WI38 (cell line): ENCODE results near the gene GLI1.
"Not testable (repeated sequence)": the region's sequence is repeated elsewhere in the genome, so short reads cannot be mapped to it uniquely, and the experiment has no call there.

Experiments
- H3K4me3 ChIP-seq: 2 replicates; pipeline ENCODE4 v1.5.1; 2011; ENCODE audit warnings: low read depth, mild to moderate bottlenecking, control low read depth, low read length
- TF ChIP-seq, protein P1 (sequence below): IDR thresholded peaks from 2 replicates; pipeline ENCODE4 v1.5.1; 2012; ENCODE audit warnings: low read depth, mild to moderate bottlenecking, control low read depth, low read length

The GLI1 gene

DNA sequence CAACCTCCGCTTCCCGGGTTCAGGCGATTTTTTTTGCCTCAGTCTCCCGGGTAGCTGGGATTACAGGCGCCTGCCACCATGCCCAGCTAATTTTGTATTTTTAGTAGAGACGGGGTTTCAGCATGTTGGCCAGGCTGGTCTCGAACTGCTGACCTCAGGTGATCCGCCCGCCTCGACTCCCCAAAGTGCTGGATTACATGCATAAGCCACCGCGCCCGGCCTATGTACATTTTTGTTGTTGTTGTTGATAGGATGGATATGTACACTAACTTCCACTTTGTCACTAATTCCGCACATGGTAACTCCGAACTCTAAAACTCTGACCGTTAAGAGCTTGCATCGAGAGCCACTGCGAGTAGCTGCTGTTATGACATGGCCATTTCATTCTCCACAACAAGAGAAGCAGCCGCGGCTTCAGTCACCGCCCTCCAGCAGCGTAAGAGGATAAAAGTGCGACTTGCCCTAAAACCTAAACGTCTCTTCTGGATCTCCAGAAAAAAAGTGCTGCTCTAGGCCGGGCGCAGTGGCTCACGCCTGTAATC is 27.5 kb downstream of the GLI1 start:
- TF ChIP-seq, protein P1, sequence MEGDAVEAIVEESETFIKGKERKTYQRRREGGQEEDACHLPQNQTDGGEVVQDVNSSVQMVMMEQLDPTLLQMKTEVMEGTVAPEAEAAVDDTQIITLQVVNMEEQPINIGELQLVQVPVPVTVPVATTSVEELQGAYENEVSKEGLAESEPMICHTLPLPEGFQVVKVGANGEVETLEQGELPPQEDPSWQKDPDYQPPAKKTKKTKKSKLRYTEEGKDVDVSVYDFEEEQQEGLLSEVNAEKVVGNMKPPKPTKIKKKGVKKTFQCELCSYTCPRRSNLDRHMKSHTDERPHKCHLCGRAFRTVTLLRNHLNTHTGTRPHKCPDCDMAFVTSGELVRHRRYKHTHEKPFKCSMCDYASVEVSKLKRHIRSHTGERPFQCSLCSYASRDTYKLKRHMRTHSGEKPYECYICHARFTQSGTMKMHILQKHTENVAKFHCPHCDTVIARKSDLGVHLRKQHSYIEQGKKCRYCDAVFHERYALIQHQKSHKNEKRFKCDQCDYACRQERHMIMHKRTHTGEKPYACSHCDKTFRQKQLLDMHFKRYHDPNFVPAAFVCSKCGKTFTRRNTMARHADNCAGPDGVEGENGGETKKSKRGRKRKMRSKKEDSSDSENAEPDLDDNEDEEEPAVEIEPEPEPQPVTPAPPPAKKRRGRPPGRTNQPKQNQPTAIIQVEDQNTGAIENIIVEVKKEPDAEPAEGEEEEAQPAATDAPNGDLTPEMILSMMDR: no peak
- peak overlapping the region; percentile 99; the same call in 1 of the 2 replicates for H3K4me3 ChIP-seq

DNA sequence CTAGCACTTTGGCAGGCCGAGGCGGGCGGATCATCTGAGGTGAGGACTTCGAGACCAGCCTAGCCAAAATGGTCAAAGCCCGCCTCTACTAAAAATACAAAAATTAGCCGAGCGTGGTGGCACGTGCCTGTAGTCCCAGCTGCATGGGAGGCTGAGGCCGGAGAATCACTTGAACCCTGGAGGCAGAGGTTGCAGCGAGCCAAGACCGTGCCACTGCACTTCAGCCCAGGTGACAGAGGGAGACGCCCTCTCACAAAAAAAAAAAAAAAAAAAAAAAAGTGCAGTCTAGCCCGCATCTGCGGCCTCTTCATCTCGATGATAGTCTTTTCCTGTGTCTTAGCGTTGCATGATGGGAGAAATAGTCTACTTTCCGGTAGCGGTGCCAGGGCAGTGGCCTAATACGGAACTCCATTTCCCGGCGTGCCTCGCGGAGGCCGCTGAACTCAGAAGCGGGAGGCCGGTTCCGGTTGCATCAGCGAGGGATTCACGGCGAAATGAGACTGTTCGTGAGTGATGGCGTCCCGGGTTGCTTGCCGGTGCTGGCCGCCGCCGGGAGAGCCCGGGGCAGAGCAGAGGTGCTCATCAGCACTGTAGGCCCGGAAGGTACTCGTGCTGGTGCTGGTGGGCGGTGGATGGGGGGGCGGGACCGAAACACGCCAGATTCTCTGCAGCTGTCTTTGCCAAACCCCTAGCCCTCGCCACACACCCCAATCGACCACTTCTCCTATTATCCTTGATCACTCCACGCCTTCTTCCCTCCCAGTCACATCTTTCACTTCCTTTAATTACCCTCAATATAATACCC is 28.2 kb downstream of the GLI1 start, which contains the start of gene MARS1:
TSS of gene MARS1 (plus strand) at position 472 of the 805 bp plus-strand sequence. CDS start at position 495, 23 bp downstream.
- H3K4me3 ChIP-seq: peak within 1 kb of the TSS; percentile 99
- TF ChIP-seq, protein P1: no peak

DNA sequence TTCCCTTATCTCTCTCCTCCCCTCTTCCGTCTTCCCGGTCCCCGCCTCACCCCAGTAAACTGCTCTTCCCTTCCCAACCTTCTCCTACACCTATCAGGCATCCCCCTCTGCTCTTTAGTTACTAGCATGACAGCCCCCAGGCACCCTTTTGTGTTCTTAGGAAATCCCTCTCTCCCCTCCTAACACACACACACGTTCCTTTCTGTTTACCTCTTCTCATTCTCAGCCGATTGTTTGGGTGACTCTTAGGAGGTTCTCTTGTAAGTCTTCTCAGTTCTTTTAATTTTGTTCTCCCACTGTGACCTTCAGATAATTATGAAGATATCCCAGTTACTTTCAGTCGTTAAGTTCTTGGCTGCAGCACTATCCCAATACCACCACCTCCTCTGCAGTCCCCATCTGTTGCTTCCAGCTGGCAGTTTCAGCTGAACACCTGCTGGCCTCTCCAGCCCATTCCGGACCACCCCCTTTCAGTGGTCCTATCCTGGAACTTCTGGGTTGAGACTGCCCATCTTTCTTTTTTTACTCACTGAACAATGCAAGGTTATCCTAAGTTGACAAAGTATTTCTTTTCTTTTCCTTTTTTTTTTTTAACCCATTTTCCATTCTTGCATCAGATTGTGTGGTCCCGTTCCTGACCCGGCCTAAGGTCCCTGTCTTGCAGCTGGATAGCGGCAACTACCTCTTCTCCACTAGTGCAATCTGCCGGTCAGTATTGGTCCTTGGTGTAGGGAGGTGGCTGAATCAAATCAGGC is 29.0 kb downstream of the GLI1 start:
- peak overlapping the region; percentile 99 for H3K4me3 ChIP-seq
- TF ChIP-seq, protein P1: no peak

DNA sequence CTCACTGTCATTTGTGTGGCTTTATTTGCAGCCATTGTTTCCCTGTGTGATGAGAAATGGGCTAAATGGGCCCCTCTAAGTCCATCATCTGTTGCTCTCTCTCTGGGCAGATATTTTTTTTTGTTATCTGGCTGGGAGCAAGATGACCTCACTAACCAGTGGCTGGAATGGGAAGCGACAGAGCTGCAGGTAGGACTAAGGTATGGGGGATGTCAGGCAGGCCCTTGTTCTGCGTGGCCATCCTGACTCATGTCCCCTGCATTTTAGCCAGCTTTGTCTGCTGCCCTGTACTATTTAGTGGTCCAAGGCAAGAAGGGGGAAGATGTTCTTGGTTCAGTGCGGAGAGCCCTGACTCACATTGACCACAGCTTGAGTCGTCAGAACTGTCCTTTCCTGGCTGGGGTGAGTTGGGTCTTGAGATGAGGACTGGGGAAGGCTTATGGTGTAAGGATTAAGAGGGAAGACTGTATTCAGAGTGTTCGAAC is 29.6 kb downstream of the GLI1 start:
- TF ChIP-seq, protein P1: no peak
- peak overlapping the region; percentile 99 for H3K4me3 ChIP-seq

DNA sequence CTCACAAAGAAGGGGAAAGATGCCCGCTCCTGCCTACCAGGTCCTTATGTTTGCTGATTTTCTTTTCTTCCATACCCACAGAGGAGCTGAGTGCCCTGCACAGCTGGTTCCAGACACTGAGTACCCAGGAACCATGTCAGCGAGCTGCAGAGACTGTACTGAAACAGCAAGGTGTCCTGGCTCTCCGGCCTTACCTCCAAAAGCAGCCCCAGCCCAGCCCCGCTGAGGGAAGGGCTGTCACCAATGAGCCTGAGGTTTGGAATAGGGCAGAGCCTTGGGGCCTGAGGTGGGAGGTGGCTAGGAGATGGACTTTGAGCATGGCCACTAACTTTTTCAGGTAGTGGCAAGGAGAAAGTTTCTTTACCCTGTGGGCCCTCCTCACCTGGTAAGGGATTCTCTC is 30.5 kb downstream of the GLI1 start:
- TF ChIP-seq, protein P1: no peak
- H3K4me3 ChIP-seq: no peak overlapping the region

DNA sequence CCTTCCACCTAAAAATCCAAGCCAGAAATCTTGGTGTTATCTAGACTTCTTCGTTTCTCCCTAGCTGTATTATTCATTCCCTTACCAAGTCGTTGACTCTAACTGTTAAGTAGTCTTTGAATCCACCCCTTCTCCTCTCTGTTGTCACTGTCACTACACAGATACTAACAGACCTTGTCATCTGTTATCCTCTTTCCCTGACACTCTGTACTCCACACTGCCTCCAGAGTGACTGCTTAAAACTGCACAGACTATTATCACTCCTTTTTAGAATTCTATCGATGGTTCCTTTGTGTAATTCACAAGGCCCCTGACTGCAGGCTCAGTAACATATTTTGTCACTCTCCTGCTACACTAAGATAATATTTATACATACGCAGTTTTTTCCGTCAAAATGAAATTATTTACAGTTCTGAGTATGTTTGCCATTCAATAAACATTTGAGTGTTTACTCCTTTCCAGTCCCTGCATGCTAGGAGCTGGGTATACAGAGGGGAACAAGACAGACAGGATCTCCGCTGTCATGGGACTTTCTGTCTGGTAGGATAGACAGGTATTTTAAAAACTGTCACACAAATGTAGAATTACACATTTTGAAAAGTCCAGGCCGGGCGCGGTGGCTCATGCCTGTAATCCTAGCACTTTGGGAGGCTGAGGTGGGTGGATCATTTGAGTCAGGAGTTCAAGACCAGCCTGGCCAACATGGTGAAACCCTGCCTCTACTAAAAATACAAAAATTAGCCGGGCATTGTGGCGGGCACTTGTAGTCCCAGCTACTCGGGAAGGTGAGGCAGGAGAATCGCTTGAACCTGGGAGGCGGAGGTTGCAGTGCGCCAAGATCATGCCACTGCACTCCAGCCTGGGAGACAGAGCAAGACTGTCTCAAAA is 32.1 kb downstream of the GLI1 start:
- TF ChIP-seq, protein P1: no peak
- no peak overlapping the region for H3K4me3 ChIP-seq

DNA sequence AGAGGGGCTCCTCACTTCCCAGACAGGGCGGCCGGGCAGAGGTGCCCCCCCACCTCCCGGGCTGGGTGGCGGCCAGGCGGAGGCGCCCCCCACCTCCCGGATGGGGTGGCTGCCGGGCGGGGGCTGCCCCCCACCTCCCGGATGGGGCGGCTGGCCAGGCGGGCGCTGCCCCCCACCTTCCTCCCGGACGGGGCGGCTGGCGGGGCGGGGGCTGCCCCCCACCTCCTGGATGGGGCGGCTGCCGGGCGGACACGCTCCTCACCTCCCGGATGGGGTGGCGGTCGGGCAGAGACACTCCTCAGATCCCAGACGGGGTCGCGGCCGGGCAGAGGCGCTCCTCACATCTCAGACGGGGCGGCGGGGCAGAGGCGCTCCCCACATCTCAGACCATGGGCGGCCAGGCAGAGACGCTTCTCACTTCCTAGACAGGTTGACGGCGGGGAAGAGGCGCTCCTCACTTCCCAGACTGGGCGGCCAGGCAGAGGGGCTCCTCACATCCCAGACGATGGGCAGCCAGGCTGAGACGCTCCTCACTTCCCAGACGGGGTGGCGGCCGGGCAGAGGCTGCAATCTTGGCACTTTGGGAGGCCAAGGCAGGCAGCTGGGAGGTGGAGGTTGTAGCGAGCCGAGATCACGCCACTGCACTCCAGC is 35.6 kb downstream of the GLI1 start:
- not testable (repeated sequence) for H3K4me3 ChIP-seq
